GM12878 (cell line): Measurements from ENCODE around the gene IFNL2. TPM values are rescaled to one million over a fixed set of nuclear protein-coding genes. Genes with fewer than 3 reads are reported as not detected.

ENCODE experiments used
- ATAC-seq: fragments of 200-7000 bp; cut with Tn5 transposase; 3 replicates; pipeline ENCODE4 v1.9.1; 2020; ENCODE audit warnings: mild to moderate bottlenecking, moderate library complexity
- BruUV-seq: library from RNA; stranded (reverse); fragments of 400-500 nt; replicated peaks from 2 replicates; lab custom pipeline; 2021; lab: Mats Ljungman, UMichigan
- CTCF ChIA-PET: fragments of 300-600 bp; sonication (Branson Sonifier 250); formaldehyde crosslinking; extraction: SDS; loops from one replicate; lab custom pipeline; 2021; ENCODE audit warnings: inconsistent platforms; lab: Yijun Ruan, JAX
- POLR2A ChIA-PET: fragments of 350-600 bp; formaldehyde crosslinking; extraction: SDS; loops from one replicate; lab custom pipeline; 2021; ENCODE audit warnings: inconsistent platforms; lab: Charles Lee
- RAD21 ChIA-PET: fragments of 300-600 bp; sonication (Branson Sonifier 250); formaldehyde crosslinking; loops from one replicate; lab custom pipeline; 2023; ENCODE audit warnings: antibody characterized with exemption; ENCODE audit not compliant: unreplicated experiment; lab: Charles Lee
- SMC1A ChIA-PET: fragments of 300-600 bp; sonication (Branson Sonifier 250); formaldehyde crosslinking; loops from one replicate; lab custom pipeline; 2023; ENCODE audit not compliant: unreplicated experiment, uncharacterized antibody; lab: Charles Lee
- DNase-seq: peaks from one replicate; pipeline ENCODE4 v3.0.0-alpha.2; 2011; ENCODE audit warnings: low read depth, low spot score
- FAIRE-seq: peaks from 3 replicates; lab custom pipeline; 2011; peaks lifted over from hg19 to GRCh38; lab: Jason Lieb, UNC
- H2AFZ ChIP-seq: 2 replicates; pipeline ENCODE4 v1.6.0; 2011; ENCODE audit warnings: low read depth, low read length, control low read depth; ENCODE audit not compliant: control insufficient read depth
- H3K27ac ChIP-seq: 2 replicates; pipeline ENCODE4 v1.5.1; 2011; ENCODE audit warnings: control low read depth; ENCODE audit not compliant: control insufficient read depth, insufficient read depth
- H3K27me3 ChIP-seq, 2 experiments: replicated peaks in 1 of 2; 2 replicates each; pipeline versions ENCODE4 v1.6.0 to v1.6.1; 2011; ENCODE audit warnings: low read length in 1 of 2; ENCODE audit not compliant: control insufficient read depth in 2 of 2, insufficient read depth in 2 of 2
- H3K36me3 ChIP-seq, 2 experiments: 2 replicates each; pipeline ENCODE4 v1.5.1; 2011; ENCODE audit warnings: low read length in 1 of 2; ENCODE audit not compliant: control insufficient read depth in 2 of 2, insufficient read depth in 2 of 2
- H3K4me1 ChIP-seq: 2 replicates; pipeline ENCODE4 v1.6.1; 2011; ENCODE audit warnings: mild to moderate bottlenecking, low read length, moderate library complexity, mixed read lengths; ENCODE audit not compliant: control insufficient read depth, insufficient read depth
- H3K4me2 ChIP-seq: 2 replicates; pipeline ENCODE4 v1.6.0; 2011; ENCODE audit warnings: control low read depth; ENCODE audit not compliant: control insufficient read depth, insufficient read depth
- H3K4me3 ChIP-seq: fragments of 200-600 bp; sonication (generic); 2 replicates; pipeline ENCODE4 v1.5.1; 2016
- H3K79me2 ChIP-seq: 2 replicates; pipeline ENCODE4 v1.6.0; 2011; ENCODE audit warnings: low read length; ENCODE audit not compliant: control insufficient read depth, insufficient read depth
- H3K9ac ChIP-seq: 2 replicates; pipeline ENCODE4 v1.8.0; 2011; ENCODE audit warnings: low read length, control low read depth, mixed read lengths; ENCODE audit not compliant: control insufficient read depth, insufficient read depth
- H3K9me3 ChIP-seq: replicated peaks from 3 replicates; pipeline ENCODE4 v1.5.1; 2011; ENCODE audit warnings: mild to moderate bottlenecking, low read length; ENCODE audit not compliant: control insufficient read depth, insufficient read depth
- H4K20me1 ChIP-seq: 2 replicates; pipeline ENCODE4 v1.6.0; 2011; ENCODE audit not compliant: control insufficient read depth, insufficient read depth
- CEBPB ChIP-seq, 2 experiments: fragments of 150-350 bp in 1 of 2; IDR thresholded peaks; 2 replicates each; pipeline ENCODE4 v1.6.1; 2012 to 2014; ENCODE audit warnings: low read depth in 2 of 2, low read length in 2 of 2, borderline replicate concordance in 1 of 2, inconsistent platforms in 1 of 2
- CTCF ChIP-seq, 3 experiments: IDR thresholded peaks in 2 of 3; conservative IDR thresholded peaks in 1 of 3; 2 replicates each; pipeline ENCODE4 v1.5.1; 2011; ENCODE audit warnings: low read depth in 3 of 3, low read length in 3 of 3, mild to moderate bottlenecking in 3 of 3, control low read depth in 2 of 3, moderate library complexity in 2 of 3, inconsistent platforms in 1 of 3, mixed read lengths in 1 of 3; ENCODE audit not compliant: control insufficient read depth in 2 of 3, insufficient read depth in 1 of 3; ENCODE audit errors: extremely low read depth in 1 of 3
- GABPA ChIP-seq: IDR thresholded peaks from 2 replicates; pipeline ENCODE4 v1.6.1; 2014; ENCODE audit warnings: antibody characterized with exemption, low read depth, mild to moderate bottlenecking, inconsistent platforms
- SKIL ChIP-seq: fragments of 450-650 bp; IDR thresholded peaks from 2 replicates; pipeline ENCODE4 v1.6.1; 2017; ENCODE audit warnings: mild to moderate bottlenecking, low read depth, inconsistent platforms; ENCODE audit not compliant: poor library complexity, severe bottlenecking
- WGBS: methylation state at CpG from one replicate; pipeline ENCODE4 v1.1.6; 2016; ENCODE audit warnings: low lambda C conversion rate; ENCODE audit not compliant: insufficient replicate concordance, insufficient coverage; ENCODE audit errors: missing lambda C conversion rate; 5-methylcytosine and 5-hydroxymethylcytosine counted together
- in situ Hi-C: fragments of 300-500 bp; cut with MboI; formaldehyde crosslinking; loops from 9 replicates; pipeline ENCODE4 v1.14.3; 2018; ENCODE audit warnings: mixed read lengths
- intact Hi-C: fragments of 100-400 bp; cut with micrococcal nuclease; formaldehyde crosslinking; loops from one replicate; pipeline ENCODE4 v1.14.2; 2022; ENCODE audit not compliant: unreplicated experiment
- polyA plus RNA-seq, 11 experiments: library from polyadenylated mRNA; depleted of rRNA in 4 of 11; unstranded in 6 of 11; stranded (reverse) in 5 of 11; fragments of >200 nt; fragmentation: Nextera tagmentation in 4 of 11; fragmentation: Illumina TruSeq in 1 of 11; extraction: Ambion mirVana in 4 of 11; extraction: Trizol in 1 of 11; gene quantifications; 1 replicate in 1 of 11; 2 replicates in 10 of 11; pipeline versions ENCODE4 v1.2.1 to v1.2.3, GENCODE V29; 2011 to 2016; ENCODE audit warnings: inconsistent platforms in 2 of 11, missing spikeins in 2 of 11, low read depth in 1 of 11
- total RNA-seq, 4 experiments: library from RNA; depleted of rRNA in 3 of 4; stranded (reverse); fragments of >200 nt in 3 of 4; fragmentation: Illumina TruSeq in 1 of 4; extraction: Trizol in 1 of 4; gene quantifications; 2 replicates each; pipeline versions ENCODE4 v1.2.1 to v1.2.3, GENCODE V29; 2013 to 2021

IFNL2 gene
- total and polyA plus RNA-seq, 10 of the 15 experiments (the other 5 are each of a cell fraction or from before 2014, with no cell fraction given), result 0.24 TPM; not detected in 9

- Histone ChIP-seq H3K27ac (no peak overlapping the region), H3K4me1 (no peaks in the 10 kb centered on the region), H3K36me3 (no peaks in the 10 kb centered on the region), H3K79me2 (no peaks in the 10 kb centered on the region), H3K4me3 (no peak overlapping the region), H3K4me2 (no peak overlapping the region), H3K27me3 (no peaks in the 10 kb centered on the region; a peak in 1 of 4 replicates), H2AFZ (no peak overlapping the region), H3K9me3 (no peaks in the 10 kb centered on the region), H3K9ac (no peak overlapping the region), H4K20me1 (no peaks in the 10 kb centered on the region)
- intact Hi-C loops, result no loop called here
- WGBS, result 29% methylated on average over 3 of the region's 3 CpGs
- CTCF ChIA-PET, result no interaction called here
- no peak for ATAC-seq
- FAIRE-seq, result no peak
- RAD21 ChIA-PET, result no interaction called here
- in situ Hi-C loops, result no loop called here
- no peak for DNase-seq
- POLR2A ChIA-PET, result interaction anchor here (0.8 kb wide), 1 partner anchor 25 kb away, joined by 3 read pairs; no protein-coding TSS in a partner anchor
- no TSS peak for BruUV-seq
- TF ChIP-seq CEBPB (IDR thresholded peaks at IDR 0.05; ENCODE audit: borderline replicate concordance in 1 of 2, low read depth in 2 of 2, low read length in 2 of 2), result no peak
- no peak for TF ChIP-seq SKIL
- TF ChIP-seq CTCF (IDR thresholded peaks at IDR 0.05 in 2 of 3, conservative IDR thresholded peaks at IDR 0.05 in 1 of 3; ENCODE audit: control insufficient read depth in 2 of 3, extremely low read depth in 1 of 3, insufficient read depth in 1 of 3, low read depth in 3 of 3, low read length in 3 of 3), result 0 out of 6 replicates have a peak, but pooled peaks have one; percentile 4 to 19 (median 5)
- TF ChIP-seq GABPA, result no peak
- SMC1A ChIA-PET, result interaction anchor here (0.7 kb wide), 1 partner anchor 102 kb away, joined by 3 read pairs; no protein-coding TSS in a partner anchor
Observed at GRCh38 chr19:39224910-39225309, 43.3 kb upstream of the IFNL2 start.
